SHP77 treated with DMSO at 0.1 percent for 48 hours (cell line): Measurements from ENCODE around the gene SLBP.
A peak's percentile ranks its signal among the peaks of the same experiment; 100 is the strongest.

Experiments
- DNase-seq: peaks from one replicate; lab custom pipeline; 2025; lab: John Stamatoyannopoulos, UW

Gene SLBP

DNA sequence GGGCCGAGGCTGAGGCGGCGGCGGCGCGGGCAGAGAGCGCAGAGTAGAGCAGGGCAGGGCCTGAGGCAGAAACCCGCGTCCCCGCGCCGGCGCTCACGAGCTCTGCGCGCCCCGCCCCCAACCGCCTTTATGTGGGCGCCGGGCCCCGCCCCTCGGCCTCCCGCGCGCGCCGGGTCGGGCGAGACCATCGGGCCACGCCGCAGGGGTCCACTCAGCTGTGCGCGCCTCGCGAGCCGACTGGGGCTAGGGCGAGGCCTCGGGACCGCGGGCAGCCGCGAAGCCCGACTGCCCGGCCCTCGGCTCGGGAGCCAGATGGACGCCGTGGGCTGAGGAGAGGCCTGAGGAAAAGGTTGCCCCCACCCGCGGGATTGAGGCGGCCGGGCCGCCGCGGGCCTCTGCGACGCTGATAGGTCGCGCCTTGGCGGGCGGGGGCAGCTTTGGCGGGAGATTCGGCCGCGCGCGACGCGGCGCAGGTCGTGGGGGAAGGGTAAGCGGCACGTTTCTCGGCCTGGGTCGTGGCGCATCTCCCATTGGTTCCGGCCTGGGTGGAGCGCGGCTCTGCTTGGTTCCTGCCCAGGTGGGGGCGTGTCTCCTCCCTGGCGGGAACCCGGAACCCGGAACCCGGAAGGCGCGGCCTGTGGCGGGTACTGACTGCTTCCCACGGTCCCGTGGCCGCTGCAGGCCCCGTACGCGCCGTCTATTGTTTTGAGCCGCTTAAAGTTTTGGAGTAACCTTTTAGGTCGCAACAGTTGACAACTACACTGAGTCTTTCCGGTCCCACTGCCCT, at the start of gene SLBP:
SLBP (minus strand) TSS at position 104 of the 787 bp plus-strand sequence. CDS start 131 bp downstream, outside the sequence.
- DNase-seq = peak; percentile 40

DNA sequence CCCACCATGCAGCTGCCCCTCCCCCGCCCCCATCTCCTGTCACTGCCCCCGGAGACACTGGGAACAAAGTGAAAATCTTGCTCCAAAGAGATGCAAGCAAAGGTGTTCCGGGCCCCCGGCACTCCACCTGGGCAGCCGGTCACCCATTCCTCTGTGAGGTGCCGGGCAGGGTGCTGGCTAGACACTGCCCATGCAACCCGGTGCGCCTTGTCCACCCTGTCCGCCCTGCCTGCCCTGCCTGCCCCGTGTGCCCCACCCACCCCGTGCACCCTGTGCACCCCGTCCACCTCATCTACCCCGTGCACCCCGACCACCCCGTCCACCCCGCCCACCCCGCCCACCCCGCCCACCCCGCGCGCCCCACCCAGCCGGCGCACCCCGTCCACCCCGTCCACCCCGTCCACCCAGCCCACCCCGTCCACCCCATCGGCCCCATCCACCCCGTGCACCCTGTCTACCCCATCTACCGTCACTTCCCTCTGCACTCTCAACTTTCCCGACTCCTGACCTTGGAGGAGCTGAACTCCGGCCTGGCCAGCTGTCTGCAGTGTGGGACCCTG, 49.1 kb upstream of the SLBP start:
- no peak for DNase-seq

DNA sequence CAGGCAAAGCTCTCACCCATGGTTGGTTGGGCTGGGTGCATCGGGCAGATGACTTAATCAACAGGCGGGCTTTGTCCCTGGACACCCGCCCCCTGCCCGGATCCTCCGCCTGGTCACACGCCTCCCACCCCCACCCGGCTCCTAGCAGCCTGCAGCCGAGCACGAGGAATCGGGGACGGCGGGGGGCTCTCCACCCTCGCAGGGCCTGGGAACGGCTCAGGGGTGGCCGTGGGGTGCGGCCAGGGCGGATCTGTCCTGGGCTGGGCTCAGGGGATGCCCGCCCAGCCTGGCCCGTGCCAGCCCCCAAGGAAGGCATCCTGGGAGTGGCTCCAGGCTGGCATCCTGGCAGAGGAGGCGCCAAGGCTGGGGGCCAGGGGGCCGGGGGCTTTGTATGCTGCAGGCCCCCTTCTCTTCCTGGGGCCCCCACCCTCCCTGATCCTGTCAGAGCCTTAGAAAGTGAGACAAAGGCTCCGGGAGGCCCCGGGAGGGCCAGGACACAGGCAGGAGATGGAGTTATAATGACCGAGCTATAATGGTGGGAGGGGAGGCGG, 48.5 kb upstream of the SLBP start:
- no peak for DNase-seq

DNA sequence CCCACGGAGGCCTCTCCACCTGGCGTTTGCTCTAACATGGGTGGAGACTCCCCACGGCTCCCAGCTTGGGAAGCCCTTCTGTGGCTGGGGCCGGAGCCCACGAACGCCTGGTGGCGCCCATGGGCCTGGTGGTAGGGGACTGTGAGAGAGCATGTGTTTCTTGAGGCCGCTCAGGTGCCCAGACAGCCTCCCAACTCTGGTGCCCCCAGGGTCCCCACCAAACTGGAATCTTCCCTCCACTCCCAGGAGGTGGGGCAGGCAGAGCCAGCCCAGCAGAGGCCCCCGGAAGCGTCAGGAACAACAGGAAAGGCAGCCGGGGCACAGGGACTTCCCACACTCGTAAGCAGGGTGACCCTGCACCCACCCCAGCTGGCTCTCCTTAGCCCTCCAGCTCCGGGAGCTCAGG, 47.7 kb upstream of the SLBP start:
- no peak for DNase-seq

- no peak for DNase-seq
Measured at GRCh38 chr4:1759170-1759817, 47.2 kb upstream of the SLBP start.

DNA sequence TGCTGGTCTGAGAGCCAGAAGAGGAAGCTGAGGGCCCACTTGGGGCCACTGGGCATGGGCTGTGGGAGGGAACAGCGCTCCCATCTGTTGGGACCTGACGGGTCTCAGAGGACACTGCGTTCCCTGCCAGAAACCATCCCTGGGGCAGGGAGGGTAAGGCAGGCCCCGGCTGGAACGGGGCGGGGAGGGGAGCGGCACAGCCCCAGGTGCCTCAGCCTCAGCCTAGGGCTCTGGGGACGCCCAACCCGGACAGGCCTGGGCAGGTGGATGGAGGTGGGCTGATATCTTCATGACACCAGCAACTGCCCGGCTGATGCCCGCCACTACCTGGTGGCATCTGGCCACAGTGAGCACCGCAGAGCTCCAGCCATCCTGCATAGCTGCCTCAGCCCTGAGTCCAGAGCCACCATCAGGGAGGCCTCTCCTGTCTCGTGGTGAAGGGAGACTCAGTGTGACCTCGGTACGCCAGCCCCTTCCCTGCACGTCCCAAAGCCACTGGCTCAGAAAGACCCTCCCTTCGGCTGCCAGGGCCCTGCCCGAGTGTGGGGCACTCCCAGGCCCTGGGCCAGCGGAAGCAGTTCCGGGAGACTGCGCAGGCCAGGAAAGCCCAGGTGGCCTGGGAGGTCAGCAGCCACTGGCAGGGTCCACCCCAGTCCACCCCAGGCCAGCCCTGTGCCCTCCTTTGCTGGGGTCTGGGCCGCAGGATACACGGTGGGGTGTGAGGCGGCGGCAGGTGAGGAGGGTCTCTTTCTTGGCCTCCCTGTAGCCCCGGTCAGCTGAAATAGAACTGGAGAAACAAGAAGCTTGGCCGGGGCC, 46.4 kb upstream of the SLBP start:
- no peak for DNase-seq

DNA sequence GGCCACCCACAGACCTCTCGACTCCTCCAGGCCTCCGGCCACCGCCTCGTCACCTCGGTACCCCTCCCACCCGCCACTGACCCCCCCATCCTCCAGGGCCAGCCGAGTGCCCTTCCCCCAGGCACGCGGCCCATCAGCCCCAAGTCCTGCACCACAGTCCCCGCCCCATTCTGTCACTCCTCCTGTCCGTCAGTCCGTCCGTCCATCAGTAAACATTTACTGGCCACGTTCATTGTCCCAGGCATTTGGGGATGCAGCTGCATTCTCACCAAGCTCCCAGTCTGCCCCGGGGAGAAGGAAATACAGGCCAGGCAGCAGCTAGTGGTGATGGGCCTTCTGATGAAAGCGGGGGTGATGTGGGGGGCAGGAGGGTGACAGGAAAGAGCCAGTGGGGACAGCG, 45.7 kb upstream of the SLBP start:
- no peak for DNase-seq

GRCh38 chr4:1756893-1757779, 45.0 kb upstream of the SLBP start:
- DNase-seq = no peak

- no peak for DNase-seq
Measured at GRCh38 chr4:1756079-1756478, 44.0 kb upstream of the SLBP start.

DNA sequence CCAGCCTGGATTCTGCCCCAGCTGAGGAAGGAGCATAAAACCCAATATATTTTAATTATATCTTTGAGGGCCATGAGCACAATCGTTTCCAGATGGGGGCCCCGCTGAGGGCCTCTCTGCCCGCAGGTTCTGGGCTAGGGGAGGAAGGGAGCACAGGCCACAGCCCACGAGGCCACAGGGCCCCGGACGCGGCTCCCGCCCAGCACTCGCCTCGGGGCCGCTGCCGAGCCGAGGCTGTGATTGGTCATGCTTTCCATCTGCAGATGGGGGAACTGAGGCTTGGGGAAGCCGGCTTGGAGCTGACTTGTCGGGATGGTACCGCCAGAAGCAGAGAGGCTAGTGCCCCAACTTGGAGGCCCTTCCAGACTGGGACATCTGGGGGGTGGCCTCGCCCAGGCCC, 43.2 kb upstream of the SLBP start:
- DNase-seq = no peak

GRCh38 chr4:1754336-1754735, 42.2 kb upstream of the SLBP start:
- no peak for DNase-seq

GRCh38 chr4:1753697-1754311, 41.7 kb upstream of the SLBP start:
- DNase-seq = no peak

DNA sequence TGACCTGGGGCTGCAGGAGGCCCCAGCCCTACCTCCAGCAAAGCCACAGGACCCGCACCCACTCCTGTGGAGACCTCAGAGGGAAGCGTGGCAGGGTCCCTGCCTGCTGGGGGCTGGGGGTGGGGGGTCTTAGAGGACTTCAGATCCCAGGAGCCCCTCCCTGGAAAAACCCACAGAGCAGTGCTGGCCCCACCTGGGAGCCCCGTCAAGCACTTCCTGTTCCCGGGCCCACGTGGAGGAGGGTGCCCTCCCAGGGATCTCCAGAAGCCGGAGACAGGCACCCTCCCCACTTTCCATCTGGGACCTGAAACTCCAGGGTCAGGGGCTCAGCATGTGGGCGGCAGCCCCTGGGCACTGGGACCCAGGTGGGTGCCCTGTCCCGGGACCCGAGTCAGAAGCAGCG, 41.2 kb upstream of the SLBP start:
- DNase-seq = no peak

- no peak for DNase-seq
Measured at GRCh38 chr4:1752284-1753041, 40.3 kb upstream of the SLBP start.

GRCh38 chr4:1751919-1752283, 39.8 kb upstream of the SLBP start:
- no peak for DNase-seq

GRCh38 chr4:1751155-1751918, 39.2 kb upstream of the SLBP start:
- no peak for DNase-seq

GRCh38 chr4:1750381-1751154, 38.4 kb upstream of the SLBP start:
- DNase-seq = no peak

GRCh38 chr4:1749826-1750225, 37.7 kb upstream of the SLBP start:
- no peak for DNase-seq
